ENCODE results near the gene IPO5.

- no peak for TF ChIP-seq TAF1 (IDR thresholded peaks at IDR 0.05; ENCODE audit: low read depth, low read length)
- TF ChIP-seq SUZ12 (IDR thresholded peaks at IDR 0.05; ENCODE audit: low read length): no peak
- TF ChIP-seq POLR2AphosphoS5 (IDR thresholded peaks at IDR 0.05; ENCODE audit: low read depth, low read length): no peak
- no peak for TF ChIP-seq EZH2 (IDR thresholded peaks at IDR 0.05; ENCODE audit: low read depth, low read length, severe bottlenecking)
- TF ChIP-seq POLR2A (IDR thresholded peaks at IDR 0.05; ENCODE audit: control extremely low read depth in 1 of 2, low read depth in 2 of 2, low read length in 2 of 2): no peak
- TF ChIP-seq CEBPB (IDR thresholded peaks at IDR 0.05; ENCODE audit: low read depth, low read length): no peak
- TF ChIP-seq TAF7 (optimal IDR thresholded peaks at IDR 0.05; ENCODE audit: borderline replicate concordance, low read depth, low read length): no peak
- no peak for TF ChIP-seq SIX5 (IDR thresholded peaks at IDR 0.05; ENCODE audit: low read depth, low read length)
- no peak for TF ChIP-seq CTCF (IDR thresholded peaks at IDR 0.05; ENCODE audit: control extremely low read depth in 1 of 3, insufficient read depth in 1 of 3, low read depth in 1 of 3, low read length in 3 of 3)
- TF ChIP-seq EGR1 (IDR thresholded peaks at IDR 0.05; ENCODE audit: borderline replicate concordance, low read depth, low read length): no peak
- TF ChIP-seq EP300 (IDR thresholded peaks at IDR 0.05; ENCODE audit: borderline replicate concordance in 1 of 2, low read depth in 2 of 2, low read length in 2 of 2): no peak
Observed at GRCh38 chr13:98013241-98013640, 59.8 kb downstream of the IPO5 start.
